ENCODE measurements around the gene APOL3.
A peak's percentile ranks its signal among the peaks of the same experiment; 100 is the strongest.
"Not testable (repeated sequence)": the region's sequence is repeated elsewhere in the genome, so short reads cannot be mapped to it uniquely, and the experiment has no call there.

Gene APOL3

DNA sequence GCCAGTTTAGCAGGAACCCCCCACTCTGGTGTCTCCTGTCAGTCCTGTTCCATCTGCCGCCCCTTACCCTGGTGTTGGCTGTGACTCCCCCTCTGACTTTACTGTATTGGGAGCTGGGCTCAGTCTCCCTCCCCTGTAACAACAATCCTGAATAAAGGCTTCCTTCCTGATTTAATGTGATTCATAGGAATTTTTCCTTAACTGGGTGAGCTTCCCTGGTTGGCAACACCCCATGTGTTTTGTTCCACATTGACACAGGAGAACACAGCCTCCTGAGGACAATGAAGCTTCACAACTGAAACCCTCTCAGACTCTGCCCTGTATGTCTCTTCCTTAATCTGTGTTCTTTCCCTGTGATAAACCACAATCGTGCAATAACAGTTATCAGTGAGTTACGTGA is 32.6 kb upstream of the APOL3 start:
- no peak for DNase-seq (ENCODE audit: low read depth)

DNA sequence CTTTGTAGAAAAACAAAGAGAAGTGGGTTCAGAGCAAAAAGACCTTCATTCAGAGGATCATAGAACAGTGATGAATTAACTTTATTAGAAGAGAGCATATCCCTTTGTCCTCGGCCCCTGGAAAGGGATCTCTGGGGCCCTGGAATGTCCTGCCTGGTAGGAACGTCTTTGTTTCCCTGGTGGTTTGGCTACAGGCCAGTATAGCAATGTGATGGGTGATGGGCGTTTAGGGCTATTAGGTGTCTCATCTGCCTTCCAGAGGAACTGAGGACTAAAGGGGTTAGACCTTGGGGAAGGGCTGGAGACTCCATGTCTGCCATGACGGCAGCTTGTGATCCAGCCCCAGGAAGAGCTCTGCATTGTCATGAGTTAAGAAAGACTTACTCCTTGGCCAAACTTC is 32.0 kb upstream of the APOL3 start:
- DNase-seq (ENCODE audit: low read depth), result no peak

DNA sequence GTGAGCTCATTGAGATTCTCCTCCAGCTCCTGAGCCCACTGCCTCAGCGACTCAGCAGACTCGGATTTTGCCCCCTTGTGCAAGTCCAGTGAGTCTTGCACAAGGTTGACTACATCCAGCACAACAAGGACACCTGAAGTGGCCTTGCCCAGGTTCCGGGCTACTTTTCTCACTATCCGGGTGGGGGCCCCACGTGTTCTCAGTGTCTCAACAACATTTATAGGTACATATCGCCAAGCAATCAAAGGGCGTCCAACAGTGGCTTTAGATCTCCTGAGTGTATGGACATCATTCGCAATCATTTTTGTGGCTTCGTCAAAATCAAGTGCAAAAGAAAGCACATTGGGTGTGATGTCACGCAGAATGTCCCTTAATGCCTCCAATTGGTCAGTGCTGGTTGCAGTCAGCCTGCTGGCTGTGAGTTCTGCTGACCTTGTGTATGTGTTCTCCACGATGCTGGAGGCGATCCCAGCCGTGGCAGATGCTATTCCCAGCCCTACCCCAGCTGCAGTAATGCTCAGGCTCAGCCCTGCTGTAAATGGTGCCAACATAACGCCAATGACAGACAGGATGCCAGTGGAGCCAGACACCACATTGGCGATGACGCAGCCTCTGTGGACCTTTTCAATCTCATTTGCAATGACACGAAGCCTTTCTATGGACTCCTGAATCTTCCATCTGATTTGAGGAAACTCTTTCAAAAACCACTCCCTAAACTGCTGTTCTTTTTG is 30.7 kb upstream of the APOL3 start:
- DNase-seq (ENCODE audit: low read depth), result no peak

DNA sequence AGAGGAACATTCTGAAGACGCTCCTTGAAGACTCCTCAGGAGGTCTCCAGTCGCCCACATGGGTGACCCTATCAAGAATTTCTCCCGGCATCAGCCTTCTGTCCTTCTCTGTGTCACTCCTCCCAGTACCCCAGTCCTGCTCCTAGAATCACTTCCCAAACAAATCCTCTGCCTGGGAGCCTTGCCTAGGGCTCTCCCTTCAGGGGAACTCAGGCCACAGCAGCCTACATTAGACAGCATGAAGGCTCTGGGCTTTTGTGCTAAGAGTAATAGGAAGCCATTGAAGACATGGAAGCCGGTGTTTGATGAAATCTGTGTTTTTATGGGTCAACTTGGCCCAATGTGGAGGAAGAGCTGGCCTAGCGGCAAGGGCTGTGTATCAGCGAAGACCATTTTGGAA is 27.3 kb upstream of the APOL3 start:
- DNase-seq (ENCODE audit: low read depth), result not testable (repeated sequence)

DNA sequence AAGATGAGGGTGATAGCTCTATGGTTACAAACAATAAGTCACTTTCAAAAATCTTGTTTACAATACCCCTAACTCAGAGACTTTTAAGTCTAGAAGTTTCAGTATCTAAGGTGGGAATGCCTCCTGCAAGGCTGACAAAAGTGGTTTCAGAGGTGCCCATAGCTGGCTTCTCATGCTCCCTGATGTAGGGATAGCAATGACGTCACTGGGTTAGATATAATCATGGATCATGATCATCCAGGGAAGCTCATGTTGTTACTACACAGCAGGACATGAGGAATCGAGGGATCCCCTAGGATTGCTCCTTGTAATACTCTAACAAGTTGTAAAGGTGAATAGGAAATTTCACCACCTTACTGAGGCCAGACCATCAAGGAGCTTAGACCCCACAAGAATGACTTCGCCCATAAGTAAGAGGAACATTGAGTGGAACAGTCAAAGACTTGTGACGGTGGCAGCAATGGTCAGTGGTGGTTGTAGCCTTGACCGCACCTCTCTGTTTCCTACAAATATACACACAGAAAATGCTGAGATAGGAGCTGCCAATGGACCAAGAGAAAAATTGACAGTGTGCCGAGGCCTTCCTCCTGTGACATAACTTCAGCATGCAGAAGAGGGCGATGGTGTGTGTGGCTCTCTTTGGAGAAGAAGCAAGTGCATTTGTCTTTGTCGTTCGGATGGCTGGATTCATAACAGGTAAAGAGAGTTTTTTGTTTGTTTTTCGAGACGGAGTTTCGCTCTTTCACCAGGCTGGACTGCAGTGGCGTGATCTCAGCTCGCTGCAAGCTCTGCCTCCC is 25.5 kb upstream of the APOL3 start:
- no peak for DNase-seq (ENCODE audit: low read depth)

DNA sequence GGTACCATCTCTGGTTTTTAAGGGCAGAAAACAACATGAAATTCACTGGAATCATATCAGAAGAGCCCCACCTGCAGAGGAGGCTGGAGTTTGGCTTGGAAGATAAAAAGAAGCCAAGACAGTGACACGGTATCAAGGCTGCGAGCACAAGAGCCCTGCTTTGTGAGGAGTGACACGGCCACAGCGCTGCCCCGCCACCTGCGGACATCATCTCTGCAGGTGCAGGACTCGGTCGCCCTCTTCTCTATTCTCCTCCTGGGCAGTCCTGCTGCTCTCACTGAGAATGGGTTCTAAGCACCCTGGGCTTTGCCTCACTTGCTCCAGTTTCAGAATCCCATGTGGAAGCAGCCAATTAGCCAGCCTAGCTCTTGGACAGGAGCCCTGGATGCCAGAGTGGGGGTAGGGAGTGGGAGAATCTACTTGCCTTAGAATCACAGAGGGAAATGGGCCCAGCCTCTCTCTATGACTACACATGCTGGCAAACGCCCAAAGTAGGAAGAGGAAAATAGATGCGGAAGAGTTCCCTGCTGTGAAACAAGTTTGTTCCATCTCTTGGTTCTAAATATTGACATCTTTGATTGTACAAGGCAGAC is 24.0 kb upstream of the APOL3 start:
- no peak for DNase-seq (ENCODE audit: low read depth)

DNA sequence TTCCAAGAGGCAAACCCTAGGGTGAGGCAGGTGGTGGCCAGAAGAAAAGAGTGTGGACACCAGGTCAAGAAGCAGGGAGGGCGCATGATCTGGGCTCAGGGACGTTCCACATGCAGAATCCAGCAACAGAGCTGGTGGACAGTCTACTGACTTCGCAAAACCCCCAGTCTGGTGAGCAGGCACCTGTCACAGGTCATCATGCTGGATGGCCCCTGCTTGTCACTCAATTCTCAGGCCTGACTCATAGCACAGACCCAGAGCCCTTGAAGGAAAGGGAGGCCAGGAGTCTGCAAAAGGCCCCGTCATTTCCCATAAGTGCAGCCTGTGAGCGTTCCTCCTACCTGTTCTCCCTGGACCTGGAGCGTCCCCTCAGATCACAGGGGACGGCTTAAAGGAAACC is 22.9 kb upstream of the APOL3 start:
- DNase-seq (ENCODE audit: low read depth), result no peak

DNA sequence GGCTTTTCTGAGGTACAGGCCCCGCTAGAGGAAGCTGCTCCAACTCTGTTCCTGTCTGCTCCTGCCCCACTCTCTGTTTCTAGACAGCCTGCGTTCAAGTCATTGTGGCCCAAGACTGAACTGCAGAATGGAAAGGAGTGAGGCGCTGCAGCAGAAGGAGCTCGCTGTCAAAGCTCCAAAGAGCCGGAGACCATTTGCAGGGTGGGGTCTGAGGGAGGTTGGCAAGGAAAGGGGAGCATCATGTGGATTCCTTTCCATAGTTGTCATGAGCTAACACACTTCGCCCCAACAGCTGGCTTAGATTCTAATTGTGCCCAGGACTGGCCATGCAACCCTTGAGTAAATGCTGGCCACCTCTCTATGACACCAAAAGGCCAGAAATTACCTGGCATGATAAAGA is 22.3 kb upstream of the APOL3 start:
- DNase-seq (ENCODE audit: low read depth), result no peak

DNA sequence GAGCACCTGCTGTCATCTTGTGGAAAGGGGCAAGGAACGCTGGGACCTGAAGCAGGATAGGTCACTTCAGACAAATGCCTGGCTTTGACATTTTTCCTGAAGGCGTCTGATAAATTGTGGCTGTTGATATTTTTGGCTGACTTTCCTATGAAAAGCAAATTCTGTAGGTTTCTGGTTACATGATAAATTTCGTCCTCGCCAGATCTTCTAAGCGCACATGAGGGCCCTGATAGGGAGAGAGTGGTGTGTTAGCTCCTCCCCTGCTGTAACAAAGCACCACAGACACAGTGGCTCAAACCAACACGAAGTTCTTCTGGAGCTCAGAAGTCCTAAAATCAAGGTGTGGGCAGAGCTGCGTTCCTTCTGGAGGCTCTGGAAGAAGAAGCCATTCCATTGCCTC is 21.5 kb upstream of the APOL3 start:
- no peak for DNase-seq (ENCODE audit: low read depth)

DNA sequence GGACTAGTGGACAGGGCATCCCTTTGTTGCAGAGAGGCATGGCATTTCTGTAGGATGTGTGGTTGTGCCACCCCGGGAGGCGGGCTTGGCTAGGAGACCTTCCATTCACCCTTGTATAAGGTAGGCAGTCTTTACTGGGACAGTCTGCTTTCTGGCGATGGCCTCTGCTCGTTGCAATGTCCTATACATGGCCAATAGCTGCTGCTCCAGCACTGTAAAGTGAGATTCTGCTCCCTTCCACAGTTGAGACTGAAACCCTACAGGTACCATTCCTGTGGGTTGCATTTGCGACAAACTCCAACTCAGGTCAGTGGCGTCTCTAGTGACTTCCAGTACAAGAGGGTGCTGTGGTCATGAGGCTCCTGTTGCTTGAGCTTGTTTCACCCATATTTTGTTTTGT is 20.4 kb upstream of the APOL3 start:
- DNase-seq (ENCODE audit: low read depth), result no peak

DNA sequence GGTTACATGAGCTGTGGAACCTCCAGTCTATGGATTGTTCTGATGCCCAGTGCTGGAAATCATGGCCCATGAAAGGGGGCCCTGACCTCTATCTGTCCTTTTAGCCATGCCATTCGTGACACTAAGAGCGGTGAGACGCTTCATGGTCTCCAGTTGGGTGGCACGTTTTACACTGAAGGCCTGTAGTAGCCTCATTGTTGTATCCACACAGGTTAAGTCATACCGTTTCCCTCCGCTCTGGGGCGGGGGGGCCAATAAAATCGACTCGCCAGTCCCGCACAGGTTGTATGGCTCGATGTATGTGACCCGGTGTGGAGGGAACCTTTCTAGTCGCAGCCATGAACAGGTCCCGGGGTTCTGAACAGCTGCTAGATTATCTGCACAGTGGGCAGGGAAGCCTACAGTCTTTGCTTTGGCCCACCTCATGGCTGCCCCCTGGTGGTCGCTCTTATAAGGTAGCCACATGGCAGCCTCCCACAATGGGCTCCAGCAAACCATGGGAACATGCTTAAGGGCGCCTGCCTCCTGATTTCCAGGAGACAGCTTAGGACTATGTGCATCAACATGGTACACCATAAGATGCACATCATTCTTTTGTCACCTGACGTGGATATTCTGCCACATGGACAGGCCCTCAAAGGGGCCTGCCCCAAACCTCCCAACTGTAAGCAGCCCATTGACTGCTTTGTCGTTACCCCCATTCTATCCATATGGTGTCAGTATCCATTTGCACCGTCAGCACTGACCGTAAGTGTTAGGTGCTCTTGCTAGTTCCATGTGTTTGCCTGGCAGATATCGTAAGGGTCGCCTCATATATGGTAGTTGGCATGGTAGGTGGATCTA is 19.7 kb upstream of the APOL3 start:
- peak; percentile 19 for DNase-seq (ENCODE audit: low read depth)

DNA sequence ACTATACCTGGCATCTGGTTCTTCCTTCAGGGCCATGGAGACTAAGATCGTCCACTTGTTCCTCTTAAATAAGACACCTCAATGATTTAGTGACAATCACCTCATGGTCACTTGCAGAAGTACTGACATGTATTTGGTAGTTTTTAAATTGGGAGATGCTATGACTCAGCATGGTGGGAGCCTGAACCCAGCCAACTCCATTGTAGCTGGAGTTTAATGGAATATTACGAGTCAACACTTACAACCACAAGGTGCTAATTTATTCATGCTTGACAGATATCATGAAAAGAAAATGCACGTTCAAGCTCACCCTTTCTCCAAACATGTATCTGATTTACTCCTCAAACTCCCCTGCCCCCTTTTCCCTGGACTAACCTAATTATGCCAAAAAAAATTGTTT is 16.6 kb upstream of the APOL3 start:
- no peak for DNase-seq (ENCODE audit: low read depth)

DNA sequence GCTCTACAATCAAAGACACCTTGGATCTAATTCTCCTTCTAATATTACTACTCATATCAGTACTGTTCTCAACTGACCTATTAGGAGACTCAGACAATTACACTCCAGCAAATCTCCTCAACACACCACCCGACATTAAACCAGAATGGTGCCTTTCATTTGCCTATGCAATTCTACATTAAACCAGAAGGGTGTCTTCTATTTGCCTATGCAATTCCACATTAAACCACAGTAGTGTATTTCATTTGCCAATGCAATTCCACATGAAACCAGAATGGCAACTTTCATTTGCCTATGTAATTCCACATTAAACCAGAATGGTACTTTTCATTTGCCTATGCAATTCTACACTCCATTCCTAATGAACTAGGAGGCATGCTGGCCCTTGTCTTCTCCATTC is 15.3 kb upstream of the APOL3 start:
- DNase-seq (ENCODE audit: low read depth), result no peak

DNA sequence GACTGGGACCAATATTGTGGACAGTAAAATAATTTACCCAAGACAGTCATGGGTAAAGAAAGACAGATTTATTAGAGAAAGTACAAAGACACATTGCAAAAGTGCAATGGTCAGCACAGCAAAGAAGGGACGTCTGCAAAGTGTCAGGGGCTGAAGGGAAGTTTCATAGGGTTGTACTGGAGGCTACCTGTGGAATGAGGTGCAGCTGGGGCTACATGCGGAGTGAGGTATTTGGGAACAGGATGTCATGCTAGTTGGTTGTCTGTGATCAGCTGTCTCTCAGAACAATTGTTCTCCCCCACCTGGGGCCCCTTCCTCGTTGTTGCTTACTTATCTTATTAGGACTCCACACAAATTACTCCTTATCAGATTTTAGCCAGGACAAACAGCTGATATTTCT is 11.4 kb upstream of the APOL3 start:
- DNase-seq (ENCODE audit: low read depth), result no peak

DNA sequence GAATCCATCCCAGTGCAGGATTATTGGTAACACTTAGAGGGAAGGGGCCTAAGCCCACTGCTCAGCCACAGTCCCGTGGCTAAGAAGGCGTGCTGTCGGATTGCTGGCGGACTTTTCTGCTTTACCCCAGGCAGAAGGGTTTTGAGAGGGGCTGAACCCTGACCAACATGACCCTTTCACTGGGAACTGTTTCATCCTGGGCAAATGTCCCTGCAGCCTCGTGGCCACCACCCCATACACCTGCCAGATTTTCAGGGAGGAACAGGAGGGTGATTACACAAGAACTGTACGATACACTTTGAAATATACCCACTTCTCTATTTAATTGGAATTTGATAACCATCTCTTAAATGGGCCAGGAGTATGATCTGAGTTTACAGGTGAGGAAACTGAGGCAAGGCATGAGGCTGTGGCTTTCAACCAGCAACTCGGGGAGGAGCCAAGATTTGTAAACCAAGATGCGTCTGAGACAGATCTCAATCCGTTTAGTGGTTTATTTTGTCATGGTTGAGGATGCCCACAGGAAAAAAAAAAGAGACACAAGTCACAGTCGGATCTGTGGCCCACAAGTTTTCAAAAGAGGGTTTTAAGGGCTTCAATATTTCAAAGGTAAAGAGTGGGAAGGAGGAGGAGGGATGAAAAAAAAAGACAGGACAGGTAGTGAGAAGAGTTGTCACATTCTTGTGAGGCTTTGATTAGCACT is 6.1 kb upstream of the APOL3 start:
- no peak for DNase-seq (ENCODE audit: low read depth)

DNA sequence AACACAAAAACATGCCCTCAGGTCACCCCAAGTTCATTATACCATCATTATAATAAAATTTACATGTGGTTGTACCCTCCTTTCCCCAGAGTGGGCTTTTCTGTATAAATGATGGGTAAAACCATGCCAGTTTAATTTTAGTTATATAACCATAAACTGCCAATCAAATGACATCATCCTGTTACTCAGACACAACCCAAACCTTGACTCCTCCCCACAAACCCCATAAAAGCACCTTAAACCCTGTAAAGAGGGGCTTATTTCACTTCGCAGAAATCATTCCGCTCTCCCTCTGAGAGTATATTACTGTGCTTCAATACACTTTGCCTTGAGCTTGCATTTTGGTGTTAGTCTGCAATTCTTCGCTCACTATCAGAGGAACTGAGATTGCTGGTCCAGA is 5.5 kb upstream of the APOL3 start:
- DNase-seq (ENCODE audit: low read depth), result no peak

DNA sequence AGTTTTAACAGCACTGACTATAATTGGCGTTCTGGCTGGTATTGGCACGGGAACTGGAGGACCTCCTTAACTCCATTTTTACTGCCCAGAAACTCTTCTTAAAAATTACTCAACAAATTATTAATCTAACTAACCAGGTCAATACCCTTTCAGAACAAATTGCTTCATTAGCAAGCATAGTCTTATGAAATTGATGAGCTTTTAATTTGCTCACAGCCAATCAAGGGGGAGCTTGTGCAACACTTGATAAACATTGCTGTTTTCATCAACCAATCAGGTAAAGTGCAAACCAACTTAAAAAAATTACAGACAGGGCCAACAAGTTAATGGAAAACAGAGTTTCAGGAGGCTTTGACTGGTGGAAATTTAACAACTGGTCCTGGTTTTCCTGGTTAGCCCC is 4.6 kb upstream of the APOL3 start:
- no peak for DNase-seq (ENCODE audit: low read depth)

DNA sequence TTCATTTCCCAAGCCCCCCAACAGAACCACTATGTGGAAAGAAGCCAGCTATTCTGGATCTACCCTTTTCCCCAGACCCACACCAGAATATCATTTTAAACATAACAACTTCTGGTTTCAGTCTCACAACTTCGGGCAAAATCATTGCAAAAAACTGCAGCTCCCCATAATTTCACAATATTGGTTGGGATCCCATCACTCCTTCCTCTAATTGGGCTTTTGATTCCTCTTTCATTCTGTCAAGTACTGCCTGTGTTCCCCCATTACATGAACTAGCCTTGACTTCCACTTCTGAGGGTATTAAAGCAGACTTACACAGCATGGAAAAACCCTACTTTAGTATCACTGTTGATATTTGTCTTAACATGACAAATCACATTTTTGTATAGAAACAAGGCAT is 4.1 kb upstream of the APOL3 start:
- no peak for DNase-seq (ENCODE audit: low read depth)

DNA sequence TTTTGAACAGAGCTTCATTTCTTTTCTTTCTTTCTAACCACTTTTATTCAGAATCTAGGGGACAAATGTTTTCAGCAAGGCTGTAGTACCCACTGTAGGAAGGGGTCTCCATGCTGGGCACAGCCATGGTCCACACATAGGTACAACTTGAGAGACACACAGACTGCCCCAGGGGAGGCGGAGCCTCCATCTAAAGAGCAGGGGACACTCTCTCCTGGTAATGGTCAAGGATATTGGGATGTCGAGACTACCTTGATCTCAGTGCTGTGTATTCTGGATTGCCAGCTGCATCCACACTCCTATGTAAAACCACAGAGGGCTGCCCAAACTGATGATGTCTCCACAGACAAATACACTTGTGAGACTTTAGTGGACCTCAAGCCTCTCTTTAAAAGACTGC is 2.9 kb upstream of the APOL3 start:
- DNase-seq (ENCODE audit: low read depth), result no peak

DNA sequence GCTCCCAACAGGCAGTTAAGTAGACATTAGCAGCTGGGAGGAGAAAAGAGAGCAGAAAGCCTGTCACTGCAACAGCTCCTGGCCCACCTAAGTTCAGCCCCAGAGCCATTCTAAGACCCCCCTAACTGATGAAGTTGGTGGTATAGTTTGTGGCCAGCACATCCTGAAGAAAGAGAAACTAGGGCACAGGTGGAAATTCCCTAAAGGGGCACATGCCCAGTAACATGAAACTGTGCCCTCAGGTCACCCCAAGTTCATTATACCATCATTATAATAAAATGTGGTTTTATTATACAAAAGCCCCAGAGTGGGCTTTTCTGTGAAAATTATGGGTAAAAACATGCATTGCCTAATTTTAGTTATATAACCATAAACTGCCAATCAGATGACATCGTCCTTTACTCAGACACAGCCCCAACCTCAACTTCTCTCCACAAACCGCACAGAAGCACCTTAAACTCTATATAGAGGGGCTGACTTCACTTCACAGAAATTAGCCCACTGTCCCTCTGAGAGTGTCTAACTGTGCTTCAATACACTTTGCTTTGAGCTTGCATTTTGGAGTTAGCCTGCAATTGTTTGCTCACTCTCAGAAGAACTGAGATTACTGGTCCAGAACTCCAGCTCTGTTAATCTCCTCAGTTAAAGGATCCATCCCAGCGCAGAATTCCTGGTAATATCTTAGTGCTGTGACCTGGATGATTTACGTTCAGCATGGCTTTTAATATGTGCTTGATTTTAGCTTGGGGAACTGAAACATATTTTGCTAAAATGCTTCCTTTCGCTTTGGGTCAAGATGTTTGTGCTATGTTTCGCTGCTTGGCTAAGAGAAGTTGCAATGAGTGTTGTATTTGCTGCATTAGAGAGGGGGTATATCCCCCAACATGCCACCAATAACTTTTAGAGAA is 1.8 kb upstream of the APOL3 start:
- DNase-seq (ENCODE audit: low read depth), result no peak

DNA sequence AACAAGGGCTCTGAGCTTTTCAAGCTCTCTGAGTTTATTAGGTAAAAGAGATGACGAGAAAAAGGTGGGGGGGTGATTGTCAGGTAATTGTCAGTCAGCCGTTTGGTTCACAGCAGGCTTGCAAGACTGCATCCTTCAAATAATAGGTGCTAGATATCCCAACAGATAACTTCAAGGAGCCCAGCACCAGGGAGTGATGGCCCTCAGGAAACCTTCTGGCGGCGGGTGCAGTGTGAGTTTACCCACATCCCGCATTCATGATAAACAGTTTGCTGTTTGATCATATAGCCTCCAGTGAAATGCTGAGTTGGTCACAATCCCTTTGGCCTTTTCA is 1.2 kb upstream of the APOL3 start:
- DNase-seq (ENCODE audit: low read depth), result not testable (repeated sequence)

All from HS-27A (cell line).